ENCODE results near the gene NHLRC1.

Gene NHLRC1

GRCh38 chr6:18080544-18080943 lies 41.9 kb downstream of the NHLRC1 start:
- DNase-seq = no peak

GRCh38 chr6:18078866-18079265 lies 43.6 kb downstream of the NHLRC1 start:
- DNase-seq = no peak

GRCh38 chr6:18076231-18076630 lies 46.2 kb downstream of the NHLRC1 start:
- no peak for DNase-seq

GRCh38 chr6:18072841-18073240 lies 49.6 kb downstream of the NHLRC1 start:
- DNase-seq = no peak

- no peak for DNase-seq
Measured at GRCh38 chr6:18070486-18070885, 52.0 kb downstream of the NHLRC1 start.
